Measurements from ENCODE around the gene MSMP. TPM values are rescaled to one million over a fixed set of nuclear protein-coding genes. Genes with fewer than 3 reads are reported as not detected.

Gene MSMP
- total RNA-seq, 3 donors from 2014 or later: not detected

DNA sequence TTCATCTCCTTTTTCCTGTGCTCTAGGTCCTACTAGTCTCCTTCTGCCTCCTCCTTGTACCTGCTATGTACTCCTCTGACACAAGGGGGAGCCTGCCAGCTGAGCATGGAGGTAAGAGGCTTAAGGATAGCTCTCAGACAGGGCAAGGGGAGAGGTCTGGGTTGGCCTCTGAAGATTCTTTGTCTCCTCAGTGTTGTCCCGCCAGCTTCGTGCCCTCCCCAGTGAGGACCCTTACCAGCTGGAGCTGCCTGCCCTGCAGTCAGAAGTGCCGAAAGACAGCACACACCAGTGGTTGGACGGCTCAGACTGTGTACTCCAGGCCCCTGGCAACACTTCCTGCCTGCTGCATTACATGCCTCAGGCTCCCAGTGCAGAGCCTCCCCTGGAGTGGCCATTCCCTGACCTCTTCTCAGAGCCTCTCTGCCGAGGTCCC, 17.9 kb downstream of the MSMP start:
- Histone ChIP-seq H3K9me3 (no peaks in the 10 kb centered on the region), H3K27ac (peak overlapping the region in 1 of 2 donors; percentile 33), H3K36me3 (peaks cover 13% of the 10 kb centered on the region), H3K27me3 (no peaks in the 10 kb centered on the region), H3K4me3 (no peak overlapping the region), H3K4me1 (peaks cover 0 to 6% of the 10 kb centered on the region in 2 donors)
- intact Hi-C loops (cut with DNase I; ENCODE audit: low total_unique reads): no loop called here
- TF ChIP-seq POLR2A (IDR thresholded peaks at IDR 0.05): no peak
- TF ChIP-seq, protein P1, sequence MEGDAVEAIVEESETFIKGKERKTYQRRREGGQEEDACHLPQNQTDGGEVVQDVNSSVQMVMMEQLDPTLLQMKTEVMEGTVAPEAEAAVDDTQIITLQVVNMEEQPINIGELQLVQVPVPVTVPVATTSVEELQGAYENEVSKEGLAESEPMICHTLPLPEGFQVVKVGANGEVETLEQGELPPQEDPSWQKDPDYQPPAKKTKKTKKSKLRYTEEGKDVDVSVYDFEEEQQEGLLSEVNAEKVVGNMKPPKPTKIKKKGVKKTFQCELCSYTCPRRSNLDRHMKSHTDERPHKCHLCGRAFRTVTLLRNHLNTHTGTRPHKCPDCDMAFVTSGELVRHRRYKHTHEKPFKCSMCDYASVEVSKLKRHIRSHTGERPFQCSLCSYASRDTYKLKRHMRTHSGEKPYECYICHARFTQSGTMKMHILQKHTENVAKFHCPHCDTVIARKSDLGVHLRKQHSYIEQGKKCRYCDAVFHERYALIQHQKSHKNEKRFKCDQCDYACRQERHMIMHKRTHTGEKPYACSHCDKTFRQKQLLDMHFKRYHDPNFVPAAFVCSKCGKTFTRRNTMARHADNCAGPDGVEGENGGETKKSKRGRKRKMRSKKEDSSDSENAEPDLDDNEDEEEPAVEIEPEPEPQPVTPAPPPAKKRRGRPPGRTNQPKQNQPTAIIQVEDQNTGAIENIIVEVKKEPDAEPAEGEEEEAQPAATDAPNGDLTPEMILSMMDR (IDR thresholded peaks at IDR 0.05): peak; percentile 40 to 68 (median 64)
- TF ChIP-seq POLR2AphosphoS5 (IDR thresholded peaks at IDR 0.05): no peak
- peak in 1 of 2 donors; percentile 62 for DNase-seq (ENCODE audit: low spot score in 2 of 2)

DNA sequence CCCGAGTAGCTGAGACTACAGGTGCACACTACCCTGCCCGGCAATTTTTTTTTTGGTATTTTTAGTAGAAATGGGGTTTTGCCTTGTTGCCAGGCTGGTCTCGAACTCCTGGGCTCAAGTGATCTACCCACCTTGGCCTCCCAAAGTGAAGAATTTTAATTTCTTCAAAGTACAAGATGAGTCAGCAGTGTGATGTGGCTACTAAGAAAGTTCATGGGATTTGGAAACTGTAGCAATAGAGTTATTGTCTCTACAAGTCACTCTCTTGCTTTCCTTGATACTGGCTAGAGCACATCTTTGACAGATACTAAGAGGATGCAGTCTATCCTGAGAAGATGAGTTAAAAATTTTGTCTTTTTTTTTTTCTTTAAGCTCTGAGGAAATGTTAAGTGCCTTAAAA, 20.0 kb downstream of the MSMP start:
- H3K4me3 ChIP-seq: no peak overlapping the region
- H3K9me3 ChIP-seq: no peaks in the 10 kb centered on the region
- H3K4me1 ChIP-seq: peaks cover 7 to 13% of the 10 kb centered on the region in 2 donors
- intact Hi-C loops (cut with DNase I; ENCODE audit: low total_unique reads): no loop called here
- TF ChIP-seq POLR2A (IDR thresholded peaks at IDR 0.05): no peak
- TF ChIP-seq, protein P1 (IDR thresholded peaks at IDR 0.05): no peak
- no peak for TF ChIP-seq POLR2AphosphoS5 (IDR thresholded peaks at IDR 0.05)
- no peak for DNase-seq (ENCODE audit: low spot score in 2 of 2)
- H3K27me3 ChIP-seq: no peaks in the 10 kb centered on the region
- peaks cover 13% of the 10 kb centered on the region for H3K36me3 ChIP-seq
- H3K27ac ChIP-seq: peak overlapping the region; percentile 98 to 99

DNA sequence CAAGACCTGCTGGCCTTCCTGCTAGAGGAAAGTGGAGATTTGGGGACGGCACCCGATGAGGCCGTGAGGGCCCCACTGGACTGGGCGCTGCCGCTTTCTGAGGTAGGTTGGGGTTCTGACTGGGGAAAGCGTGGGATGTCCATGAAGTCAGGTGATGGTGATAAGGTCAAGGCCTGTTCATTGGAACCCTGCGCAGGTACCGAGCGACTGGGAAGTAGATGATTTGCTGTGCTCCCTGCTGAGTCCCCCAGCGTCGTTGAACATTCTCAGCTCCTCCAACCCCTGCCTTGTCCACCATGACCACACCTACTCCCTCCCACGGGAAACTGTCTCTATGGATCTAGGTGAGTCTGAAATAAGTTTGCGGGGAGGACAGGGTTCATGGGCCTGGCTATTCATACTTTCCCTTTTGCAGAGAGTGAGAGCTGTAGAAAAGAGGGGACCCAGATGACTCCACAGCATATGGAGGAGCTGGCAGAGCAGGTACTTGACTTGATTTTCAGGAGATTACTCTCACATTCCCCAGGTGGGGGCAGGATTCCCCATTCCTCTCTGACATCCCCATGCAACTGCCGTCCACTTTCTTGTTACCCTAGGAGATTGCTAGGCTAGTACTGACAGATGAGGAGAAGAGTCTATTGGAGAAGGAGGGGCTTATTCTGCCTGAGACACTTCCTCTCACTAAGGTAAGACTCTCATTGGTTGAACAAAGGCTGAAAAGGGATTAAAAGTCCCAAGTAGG, 21.1 kb downstream of the MSMP start:
- Histone ChIP-seq H3K36me3 (peaks cover 3% of the 10 kb centered on the region), H3K27ac (peak overlapping the region; percentile 98 to 99), H3K4me3 (peak overlapping the region; percentile 74 to 82 (median 79)), H3K9me3 (no peaks in the 10 kb centered on the region), H3K4me1 (peaks cover 7 to 21% of the 10 kb centered on the region in 2 donors), H3K27me3 (no peaks in the 10 kb centered on the region)
- intact Hi-C loops (cut with DNase I; ENCODE audit: low total_unique reads): no loop called here
- DNase-seq (ENCODE audit: low spot score in 2 of 2): no peak
- TF ChIP-seq POLR2A (IDR thresholded peaks at IDR 0.05) (no peak), POLR2AphosphoS5 (IDR thresholded peaks at IDR 0.05) (no peak)
- TF ChIP-seq, protein P1 (IDR thresholded peaks at IDR 0.05): no peak

DNA sequence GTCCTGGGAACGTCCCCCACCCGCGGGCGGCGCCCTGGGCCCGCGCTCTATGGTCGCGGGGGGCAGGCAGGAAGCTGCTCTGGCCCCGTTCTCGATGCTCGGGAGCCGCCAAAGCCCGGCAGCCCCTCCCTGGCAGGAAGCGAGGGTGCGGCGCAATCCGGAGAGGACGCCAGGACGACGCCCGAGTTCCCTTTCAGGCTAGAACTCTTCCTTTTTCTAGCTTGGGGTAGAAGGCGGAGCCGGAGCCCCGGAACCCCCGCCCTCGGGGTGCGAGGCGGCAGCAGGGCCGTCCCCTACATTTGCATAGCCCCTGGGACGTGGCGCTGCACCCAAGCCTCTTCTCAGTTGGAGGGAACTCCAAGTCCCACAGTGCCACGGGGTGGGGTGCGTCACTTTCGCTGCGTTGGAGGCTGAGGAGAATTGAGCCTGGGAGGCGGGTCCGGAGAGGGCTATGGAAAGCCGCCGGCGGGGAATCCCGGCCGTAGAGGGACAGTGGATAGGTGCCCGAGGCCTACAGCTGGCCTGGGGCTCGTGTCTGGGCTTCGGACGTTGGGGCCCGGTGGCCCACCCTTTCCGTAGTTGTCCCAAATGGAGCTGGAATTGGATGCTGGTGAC, 21.8 kb downstream of the MSMP start, which contains the start of the genes CREB3 and TLN1:
Gene CREB3 (plus strand): TSS at position 482 of the 615 bp plus-strand sequence. CDS start 107 bp downstream, at position 589.
Gene TLN1 (minus strand): TSS at position 11 of the 615 bp plus-strand sequence. CDS start 6,501 bp downstream, outside the sequence.
- H3K9me3 ChIP-seq: no peaks in the 10 kb centered on the region
- H3K36me3 ChIP-seq: peaks cover 3% of the 10 kb centered on the region
- TF ChIP-seq POLR2A (IDR thresholded peaks at IDR 0.05) (peak; percentile 24), POLR2AphosphoS5 (IDR thresholded peaks at IDR 0.05) (peak; percentile 91 to 94 (median 93))
- TF ChIP-seq, protein P1 (IDR thresholded peaks at IDR 0.05): no peak
- H3K4me3 ChIP-seq: peak within 1 kb of the TSS; percentile 74 to 82 (median 79)
- H3K4me1 ChIP-seq: peaks cover 9 to 28% of the 10 kb centered on the region in 2 donors
- H3K27ac ChIP-seq: peak within 1 kb of the TSS; percentile 98 to 99
- H3K27me3 ChIP-seq: no peaks in the 10 kb centered on the region
- intact Hi-C loops (cut with DNase I; ENCODE audit: low total_unique reads): no loop called here
- DNase-seq (ENCODE audit: low spot score in 2 of 2): peak; percentile 96 to 99
